ENCODE data around the gene KCNJ6.

The KCNJ6 gene

DNA sequence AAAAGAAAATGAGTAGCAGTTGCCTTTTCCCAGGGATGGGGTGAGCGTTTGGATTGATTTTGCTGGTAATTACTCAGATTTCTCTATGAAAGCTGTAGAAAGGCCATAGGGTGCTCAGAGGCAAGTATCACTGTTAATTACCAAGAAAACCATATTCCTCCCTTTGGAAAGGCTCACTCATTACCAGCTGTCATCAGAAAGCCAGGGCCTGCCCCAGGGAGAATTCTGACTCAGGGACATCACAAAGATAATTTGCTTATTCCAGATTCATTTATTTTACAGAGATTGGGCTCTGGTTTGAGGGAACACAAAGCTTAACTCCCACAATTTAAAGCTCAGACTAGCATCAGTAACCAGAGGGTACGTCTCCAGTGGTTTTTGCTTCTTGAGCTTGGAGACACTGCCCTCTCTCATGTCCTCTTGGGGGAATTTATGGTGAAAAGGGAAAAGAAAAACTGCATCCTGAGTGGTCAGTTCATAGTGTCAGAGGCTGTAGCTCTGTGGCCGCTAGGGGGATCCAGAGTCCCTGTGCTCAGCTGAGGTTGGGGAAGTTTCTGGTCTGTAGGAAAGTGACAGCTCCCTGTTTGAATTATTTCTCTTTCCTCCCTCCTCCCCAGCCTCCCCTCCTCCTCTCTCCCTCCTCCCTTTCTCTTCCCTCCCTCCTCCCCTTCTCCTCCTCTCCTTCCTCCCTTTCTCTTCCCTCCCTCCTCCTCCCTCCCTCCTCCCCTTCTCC, 204.3 kb downstream of the KCNJ6 start:
- peak; percentile 90 for DNase-seq

DNA sequence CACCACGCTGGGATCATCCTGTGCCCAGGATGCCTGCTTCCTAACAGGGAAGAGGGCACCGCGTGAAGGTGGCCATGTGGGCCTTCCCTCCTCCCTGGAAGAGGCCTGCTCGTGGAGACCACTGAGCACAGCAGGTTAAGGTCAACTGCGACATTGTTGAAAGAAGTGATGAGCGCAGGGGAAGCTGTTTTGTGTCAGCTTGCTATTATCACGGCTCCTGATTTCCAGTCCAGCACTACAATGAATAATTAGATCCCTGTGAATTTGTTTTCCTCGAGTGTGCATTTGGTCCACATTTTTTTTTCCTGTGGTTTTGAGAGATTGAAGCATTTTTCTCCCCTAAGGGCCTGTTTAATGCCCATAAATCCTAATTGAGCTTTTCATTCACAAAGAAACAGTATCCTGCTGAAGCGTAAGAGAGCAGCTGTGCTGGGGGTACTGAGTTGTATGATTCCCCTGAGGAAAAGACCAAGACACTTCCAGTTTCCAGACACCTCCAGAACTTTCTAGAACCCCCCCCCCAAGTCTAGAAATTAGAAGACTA, 204.9 kb downstream of the KCNJ6 start:
- DNase-seq, result peak; percentile 76

DNA sequence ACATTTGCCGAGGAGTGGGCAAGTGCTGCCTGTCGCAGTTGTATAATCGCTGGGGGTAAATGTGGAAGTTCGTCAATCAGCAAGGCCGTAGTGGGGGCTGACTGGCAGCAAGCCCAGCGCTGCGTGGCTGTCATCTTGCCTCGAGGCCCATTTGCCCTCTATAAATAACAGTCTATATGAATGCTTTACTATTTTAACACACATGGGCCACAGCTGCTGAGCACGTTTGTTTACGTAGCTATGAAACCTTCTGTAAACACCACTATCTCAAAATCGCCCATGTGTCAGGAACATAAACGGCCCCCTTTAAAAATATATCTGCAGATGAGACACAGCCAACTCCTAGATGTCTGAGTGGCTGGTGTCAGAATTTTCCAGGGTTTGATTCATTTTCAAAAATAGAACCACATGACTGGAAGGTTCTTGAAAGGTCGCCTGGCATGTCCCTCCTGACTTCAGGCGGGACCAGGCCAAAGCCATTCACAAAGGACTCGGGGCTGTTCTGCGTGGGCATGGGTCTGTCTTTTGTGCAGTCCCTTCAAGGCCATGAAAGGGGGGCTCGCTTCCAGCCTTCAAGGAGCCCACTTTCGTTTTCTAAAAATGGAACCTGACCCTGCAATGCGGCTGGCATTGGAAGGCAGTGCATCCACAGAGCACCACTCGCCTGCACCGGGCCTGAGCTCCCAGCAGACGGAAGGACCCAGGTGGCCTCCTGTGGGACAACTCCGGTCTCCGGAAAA, 205.5 kb downstream of the KCNJ6 start:
- peak; percentile 64 for DNase-seq

DNA sequence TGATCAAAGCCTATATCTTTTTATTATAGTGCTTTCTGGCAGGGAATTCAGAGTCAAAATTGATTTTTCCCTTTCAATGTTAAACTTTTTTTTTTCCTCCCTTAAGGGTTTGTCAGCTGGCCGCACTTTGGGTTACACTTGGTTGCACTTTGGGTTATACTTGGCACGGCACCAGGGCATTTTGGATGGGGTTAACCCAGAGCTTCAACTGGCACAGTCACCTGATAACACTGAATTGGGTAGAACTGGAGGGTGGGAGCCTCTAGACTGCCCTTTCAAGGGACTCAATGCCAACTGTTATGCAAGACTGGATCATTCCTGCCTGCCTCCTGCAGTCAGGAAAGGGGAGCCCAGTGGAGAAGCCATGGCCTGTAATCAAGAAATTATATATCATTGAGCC, 211.5 kb downstream of the KCNJ6 start:
- no peak for DNase-seq

DNA sequence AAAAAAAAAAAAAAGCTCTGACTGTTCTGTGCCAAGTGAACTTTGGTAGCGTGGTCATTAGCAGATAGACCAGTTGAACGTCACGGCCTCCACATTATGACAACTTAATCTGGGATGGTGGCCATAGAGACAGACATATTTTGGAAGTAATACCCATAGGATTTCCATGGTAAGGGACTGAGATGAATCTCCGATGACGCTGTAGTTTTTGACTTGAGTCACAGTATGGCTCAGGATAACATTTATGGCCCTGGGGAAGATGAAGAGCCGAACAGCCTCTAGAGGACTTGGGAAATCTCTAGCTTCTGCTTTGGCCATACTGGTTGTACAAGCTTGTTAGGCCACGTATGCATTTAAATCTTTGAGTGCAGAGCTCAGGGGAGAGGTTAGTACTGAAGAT, 214.0 kb downstream of the KCNJ6 start:
- no peak for DNase-seq

DNA sequence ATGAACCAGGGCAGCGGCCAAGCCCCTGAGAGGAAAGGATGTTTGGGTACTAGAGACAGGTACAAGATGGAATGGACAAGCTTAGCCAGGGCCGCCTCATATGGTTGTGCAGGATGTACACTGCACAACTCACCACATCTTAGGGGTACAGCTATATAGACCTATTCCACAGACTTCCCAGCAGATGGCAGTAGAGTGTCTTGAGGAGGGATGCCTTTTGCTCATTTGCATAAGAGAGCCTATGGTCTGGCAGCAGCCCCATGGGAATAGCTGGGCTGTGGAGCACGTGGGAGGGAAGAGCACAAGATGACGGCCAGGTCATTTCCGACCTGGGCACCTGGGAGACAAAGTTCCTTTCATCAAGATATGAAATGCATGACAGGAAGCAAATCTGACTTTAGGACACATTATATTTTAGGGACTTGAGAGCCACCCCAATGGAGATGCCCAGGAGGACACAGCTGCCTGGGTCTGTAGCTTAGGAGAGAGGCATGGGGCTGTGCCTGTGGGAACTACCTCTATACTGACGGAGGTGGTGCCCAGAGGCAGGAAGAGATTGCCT, 215.5 kb downstream of the KCNJ6 start:
- peak; percentile 87 for DNase-seq

DNA sequence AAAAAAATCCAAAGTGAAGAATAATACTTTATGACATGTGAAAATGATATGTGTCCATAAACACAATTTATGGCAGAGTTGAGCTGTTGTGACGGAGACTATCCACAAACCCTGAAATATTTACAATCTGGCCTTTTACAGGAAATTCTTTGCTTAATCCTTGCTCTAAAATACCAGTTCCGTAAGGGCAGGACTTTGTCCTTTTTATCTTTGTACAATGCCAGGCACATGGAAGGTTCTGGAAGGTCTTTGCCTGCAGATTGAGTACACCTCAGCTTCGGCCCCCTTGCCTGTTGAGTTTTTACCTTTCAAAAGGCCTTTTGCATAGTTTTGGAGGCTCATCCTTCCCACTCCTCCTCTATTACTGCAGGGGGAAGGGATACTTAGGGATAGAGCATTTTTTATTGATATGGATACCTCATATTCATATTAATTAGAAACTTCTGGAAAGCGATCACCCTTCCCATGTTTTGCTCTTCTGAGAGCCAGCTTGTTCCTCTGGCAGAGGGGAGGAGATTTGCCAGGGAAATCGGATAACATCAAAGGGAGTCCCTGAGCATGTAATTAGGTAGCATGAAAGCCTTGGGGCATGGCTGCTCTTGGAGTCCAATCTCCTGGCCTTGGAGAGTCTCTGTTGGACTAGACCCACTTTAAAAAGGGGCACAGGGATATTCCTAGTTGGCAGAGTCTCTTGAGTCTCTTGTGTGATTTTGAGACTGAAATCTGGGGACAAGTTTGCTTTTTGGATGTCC, 217.1 kb downstream of the KCNJ6 start:
- no peak for DNase-seq

DNA sequence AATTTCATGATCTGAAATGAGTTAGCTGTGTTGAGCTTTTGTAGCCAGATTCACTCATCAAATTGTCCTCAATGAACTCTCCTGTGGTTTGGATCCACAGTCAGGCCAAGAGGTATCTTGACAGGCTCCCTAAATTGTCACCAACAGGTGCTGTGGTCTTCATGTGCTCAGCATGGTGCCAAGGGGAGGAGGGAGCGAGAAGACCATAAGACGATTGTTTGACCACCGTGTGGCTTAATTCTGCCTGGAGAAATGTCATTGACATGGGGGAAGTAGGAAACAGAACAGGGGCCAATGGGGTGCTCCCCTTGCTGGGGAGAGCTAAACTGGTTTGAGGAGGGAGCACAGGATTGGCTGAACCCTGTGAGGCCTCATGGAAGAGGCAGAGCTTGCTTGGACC, 219.3 kb downstream of the KCNJ6 start:
- DNase-seq, result no peak

DNA sequence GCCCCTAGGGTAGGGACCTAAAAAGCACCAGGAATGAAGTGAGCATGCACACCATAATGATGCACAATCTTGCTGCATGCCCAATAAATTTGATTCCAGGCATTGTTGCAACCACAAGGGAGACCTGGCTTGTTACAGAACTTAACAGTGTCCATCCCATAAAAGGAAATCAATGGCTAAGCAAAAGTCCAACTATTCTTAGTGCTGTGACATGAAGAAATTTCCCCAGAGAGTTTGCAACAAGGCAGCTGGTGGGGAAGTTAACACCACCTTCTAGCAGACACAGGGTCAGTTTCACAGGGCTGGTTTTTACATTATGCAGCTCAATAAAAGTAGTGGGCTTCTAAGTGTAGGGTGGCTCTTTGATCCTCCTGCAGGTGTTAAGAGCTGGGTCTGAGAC, 221.1 kb downstream of the KCNJ6 start:
- DNase-seq, result no peak

DNA sequence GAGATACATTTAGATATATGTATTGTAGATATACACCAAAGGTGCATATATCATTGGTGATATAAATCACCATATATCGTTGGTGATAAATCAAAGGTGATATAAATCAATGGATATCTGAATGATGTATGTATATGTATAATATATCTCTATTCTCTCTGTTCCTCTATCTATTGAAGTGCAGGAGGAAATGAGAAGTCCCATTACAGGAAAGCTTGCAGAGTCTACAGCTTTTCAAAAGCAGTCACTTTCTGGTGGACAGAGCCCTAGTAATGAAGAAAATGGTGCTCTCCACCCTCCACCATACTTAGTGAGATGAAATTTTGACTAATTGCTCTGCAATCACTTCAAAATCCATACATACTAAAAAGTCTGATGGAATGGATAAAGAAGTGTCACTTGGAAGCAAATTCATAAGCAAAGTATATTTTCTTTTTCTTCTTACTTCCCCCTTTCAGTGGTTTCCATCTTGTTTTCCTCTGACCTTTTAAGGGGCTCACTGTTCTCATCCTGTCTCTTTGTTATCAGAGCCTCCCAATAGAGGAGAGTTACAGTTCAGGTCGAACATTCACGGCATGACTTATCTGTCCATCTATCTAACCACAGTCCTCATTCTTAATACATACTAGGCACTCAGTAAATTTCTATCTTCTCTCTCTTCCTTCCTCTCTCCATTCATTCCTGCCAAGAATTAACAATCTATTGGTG, 227.2 kb downstream of the KCNJ6 start:
- no peak for DNase-seq

DNA sequence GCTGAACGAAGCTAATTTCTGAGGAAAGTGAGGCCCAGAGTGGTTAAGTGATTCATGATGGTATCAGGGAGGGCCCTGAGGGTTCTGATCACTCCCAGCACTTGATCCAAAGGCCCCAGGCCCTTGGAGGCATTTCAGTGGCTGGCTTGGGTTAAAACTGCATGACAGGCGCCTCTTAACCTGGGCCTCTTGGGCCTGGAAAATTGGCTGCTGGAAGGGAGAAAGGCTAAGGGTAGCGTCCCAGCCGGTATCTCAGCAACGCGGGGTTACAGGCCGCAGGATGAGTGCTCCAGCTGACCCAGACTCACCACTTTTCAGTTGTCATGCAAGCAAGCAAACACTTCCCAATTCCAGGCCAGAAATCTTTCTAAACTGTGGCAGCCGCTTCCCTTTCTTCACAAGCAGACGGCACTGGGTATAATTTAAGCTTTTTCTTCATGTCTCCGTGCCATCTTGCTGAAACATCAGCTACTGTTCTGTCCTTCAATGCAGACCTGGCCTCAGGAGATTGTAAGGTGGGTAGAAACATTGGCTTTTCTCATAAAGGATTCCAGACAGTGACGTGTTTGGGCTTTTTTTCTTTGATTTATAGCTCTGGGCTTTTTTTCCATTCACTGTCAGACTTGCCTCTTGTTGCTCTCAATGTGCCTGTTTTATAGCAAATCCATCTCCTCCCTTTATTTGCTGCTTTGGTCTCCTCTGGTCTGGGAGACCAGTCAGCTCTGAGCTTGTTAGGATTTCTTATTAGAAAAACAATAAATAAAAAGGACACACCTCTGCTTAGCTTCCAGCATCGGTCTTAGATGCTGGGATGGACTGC, 229.1 kb downstream of the KCNJ6 start:
- no peak for DNase-seq

DNA sequence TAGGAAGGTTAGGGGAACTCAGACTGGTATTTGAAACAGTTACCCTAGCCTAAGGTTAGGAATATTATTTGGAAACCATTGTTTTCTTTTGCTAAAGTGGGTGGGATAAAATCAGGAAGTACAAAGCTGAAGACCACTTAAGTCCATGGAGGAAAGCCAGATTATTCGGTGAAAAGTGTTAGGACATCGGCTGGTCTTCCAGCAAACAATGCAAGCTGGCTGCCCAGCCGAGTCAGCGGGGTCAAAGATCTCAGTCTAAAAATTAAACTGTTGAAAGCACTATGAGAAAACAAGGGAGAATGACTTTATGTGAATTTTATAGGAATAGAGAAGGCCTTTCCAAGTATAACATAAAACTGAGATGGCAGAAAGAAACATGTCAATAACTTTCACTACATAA, 231.7 kb downstream of the KCNJ6 start:
- no peak for DNase-seq

DNA sequence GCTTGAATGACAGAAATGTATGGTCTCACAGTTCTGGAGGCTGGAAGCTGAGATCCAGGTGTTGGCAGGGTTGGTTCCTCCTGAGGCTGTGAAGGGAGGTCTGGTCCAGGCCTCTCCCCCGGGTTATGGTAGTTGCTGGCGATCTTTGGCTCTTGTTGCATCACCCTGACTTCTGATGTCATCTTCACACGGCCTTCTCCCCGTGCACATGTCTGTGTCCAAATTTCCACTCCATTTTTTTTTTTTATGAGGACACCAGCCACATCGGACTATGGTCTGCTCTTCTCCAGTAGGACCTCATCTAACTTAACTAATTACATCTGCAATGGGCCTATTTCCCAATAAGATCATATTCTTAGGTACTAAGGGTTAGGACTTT, 232.2 kb downstream of the KCNJ6 start:
- no peak for DNase-seq

DNA sequence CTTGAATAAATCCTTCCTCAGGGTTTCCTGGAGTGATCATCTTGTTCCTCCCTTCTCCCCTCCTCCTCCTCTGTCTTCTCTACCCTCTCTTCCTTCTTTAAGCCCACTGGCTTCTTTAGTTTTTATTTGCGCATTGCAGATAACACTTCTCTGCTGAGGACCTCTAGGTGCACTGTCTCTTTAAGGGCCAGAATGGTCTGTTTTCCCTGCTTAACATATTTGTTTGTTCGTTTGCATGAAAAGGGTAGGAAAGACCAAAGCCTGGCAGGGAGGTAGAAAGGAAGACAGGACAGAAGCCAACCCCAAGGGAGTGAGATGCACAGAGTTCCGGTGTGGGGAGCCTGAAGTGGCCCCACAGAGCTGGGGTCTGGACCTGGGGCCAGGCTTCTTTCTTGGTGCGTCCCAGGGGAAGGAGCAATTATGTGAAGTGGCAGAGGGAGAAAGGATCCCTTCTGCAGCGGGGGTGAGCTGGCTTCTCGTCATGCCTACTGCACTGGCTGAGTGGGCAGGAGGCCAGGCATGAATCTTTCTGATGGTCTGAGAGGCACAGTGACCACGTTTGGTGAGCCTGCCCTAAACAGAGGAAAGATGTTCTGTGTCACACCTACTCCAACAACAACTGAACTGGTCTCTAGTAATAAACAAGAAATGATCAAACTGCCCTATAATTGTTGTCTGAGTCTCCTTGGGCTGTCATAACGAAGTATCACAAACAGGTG, 232.7 kb downstream of the KCNJ6 start:
- no peak for DNase-seq

DNA sequence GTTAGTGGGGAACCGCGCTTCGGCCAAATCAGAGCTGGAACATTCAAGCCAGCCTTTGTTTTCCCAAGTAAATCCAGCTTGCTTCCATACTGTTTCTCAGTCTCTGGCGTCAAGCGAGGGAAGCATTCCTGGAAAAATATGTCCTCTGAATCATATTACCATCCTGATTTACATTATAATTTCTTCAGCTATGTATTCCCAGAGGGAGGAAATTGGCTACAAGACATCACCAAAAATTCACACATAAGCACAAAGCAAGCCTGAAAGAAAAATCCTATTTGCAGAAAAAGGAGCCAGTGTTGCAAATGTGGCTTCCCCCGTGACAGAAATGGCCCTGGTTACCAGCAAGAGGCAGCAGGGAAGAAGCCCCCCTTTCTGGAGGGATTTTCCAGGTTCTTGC, 233.3 kb downstream of the KCNJ6 start:
- peak; percentile 59 for DNase-seq

DNA sequence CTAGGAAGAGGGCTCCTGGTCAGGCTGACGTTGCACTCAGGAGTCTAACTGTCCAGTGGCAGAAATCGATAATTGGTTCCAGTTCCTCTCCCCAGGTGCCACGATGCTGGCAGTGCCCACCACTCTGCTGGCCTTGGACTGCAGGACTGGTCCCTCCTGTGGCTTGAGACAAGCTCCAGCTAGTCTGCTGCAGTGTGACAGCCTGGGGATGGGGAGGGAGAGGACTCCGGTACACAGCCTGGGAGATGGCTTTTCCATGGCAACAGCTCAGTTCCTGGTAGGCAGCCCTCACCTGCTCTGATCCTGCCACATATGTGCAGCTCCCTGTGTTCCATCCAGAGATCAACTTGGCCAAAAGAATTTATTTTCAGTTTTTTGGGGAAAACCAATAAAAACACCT, 239.3 kb downstream of the KCNJ6 start:
- no peak for DNase-seq

DNA sequence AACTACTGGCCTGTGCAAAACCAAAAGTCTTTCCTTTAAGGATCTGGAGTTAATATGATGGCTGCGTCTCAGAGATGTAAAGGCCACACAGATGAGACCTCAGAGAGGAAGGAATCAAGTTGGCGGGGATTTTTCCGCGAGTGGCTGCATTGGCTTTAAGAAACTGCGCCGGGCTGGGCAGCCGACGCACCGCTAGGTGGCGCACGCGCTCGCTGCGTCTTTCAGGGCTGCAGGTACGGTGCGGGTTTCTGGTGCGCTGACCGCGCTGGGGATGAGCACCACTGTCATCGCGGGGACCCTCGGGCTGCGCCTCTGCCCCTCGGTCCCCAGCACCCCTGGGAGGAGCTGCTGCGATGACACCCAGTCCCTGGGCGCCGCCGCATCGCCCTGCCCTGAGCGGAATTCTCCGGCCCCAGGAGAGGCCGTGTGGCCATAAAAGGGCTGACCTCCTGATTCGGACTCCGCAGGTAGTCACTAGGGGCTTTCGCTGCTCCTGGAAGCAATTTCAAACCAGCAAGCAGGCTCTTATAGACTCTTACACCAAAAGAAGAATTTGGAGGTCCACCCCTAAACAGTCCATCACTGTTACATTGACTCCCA, 241.0 kb downstream of the KCNJ6 start:
- DNase-seq, result peak; percentile 83

DNA sequence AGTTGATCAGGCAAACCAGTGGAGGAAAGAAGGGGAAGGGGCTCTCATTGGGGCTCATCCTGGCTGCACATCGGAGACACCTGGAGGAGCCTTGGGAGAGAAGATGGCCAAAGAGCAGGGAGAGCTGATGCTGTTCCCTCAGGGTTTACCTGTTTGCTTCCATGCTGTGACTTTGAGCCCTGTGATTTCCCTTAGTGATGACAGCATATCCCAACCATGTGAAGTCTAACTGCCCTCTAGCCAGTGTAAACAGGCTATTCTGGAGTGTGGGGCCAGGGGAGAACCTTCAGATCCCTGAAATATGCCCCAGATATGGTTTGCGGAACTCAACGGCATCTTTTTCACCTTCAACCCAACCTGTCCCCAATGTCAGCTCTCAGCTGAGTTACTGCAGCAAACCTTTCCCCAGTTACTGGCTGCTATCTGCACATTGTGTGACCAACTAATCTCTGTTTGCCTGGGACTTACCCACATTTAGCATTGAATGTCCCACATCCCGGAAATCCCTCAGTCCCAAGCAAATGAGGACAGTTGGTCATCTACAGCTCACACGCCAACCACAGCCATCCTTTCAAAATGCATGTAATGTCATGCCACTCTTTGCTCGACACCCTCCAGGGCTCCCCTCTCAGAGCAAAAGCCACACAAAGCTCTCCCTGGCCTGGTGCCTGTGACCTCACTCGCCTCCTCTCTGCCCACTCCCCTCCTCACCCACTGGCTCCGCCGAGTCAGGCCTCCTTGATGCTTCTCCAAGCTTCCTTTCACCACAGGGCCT, 242.3 kb downstream of the KCNJ6 start:
- no peak for DNase-seq

DNA sequence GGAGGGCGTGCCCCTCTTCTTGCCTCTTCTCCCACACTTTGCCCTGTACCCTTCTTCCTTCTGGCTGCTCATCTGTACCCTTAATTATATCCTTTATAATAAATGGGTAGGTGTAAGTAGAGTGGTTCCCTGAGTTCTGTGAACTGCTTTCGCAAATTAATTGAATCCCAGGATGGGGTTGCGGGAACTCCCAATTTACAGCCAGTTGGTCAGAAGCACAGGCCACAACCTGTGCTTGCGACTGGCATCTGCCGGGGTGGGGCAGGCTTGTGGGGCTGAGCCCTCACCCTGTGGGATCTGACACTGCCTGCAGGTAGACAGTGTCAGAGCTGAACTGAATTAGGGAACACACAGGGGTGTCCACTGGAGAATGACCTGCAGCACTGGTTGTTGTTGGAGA, 244.9 kb downstream of the KCNJ6 start:
- no peak for DNase-seq

DNA sequence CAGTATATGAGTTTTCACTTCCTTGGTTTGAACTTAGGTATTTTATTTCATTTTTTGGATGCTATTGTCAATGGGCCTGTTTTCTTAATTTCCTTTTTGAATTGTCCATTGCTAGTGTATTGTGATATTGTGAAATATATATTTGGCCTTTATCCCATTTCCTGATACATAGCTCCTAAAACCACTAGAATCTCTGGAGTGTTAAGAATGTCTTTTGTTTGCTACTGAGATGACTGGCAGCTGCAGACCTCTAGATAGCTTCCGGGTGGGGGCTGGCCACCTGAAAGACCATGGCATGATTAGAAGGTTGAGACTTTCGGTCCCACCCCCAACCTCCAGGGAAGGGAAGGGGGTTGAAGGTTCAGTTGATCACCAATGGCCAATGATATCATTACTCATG, 245.4 kb downstream of the KCNJ6 start:
- no peak for DNase-seq
